Gastrocnemius medialis (tissue), 4 donors: ENCODE data around the gene SHB. TPM values are rescaled to one million over a fixed set of nuclear protein-coding genes. Genes with fewer than 3 reads are reported as not detected.
A peak's percentile ranks its signal among the peaks of the same experiment; 100 is the strongest.

Source experiments
- ATAC-seq, 2 donors: fragments of 150-250 bp; one replicate each; pipeline ENCODE4 v1.9.1; 2016
- DNase-seq, 2 donors: peaks; one replicate each; pipeline ENCODE4 v3.0.0-alpha.2; 2019
- H3K27ac ChIP-seq, 4 donors: fragments of 200-600 bp; sonication (generic); 1 replicate in 1 of 4; 2 replicates in 3 of 4; pipeline ENCODE4 v1.5.1; 2016 to 2018; ENCODE audit warnings: mild to moderate bottlenecking in 2 of 4, moderate library complexity in 1 of 4
- H3K27me3 ChIP-seq, 3 donors: fragments of 200-600 bp; sonication (generic) in 2 of 3; 1 replicate in 1 of 3; 2 replicates in 2 of 3; pipeline versions ENCODE4 v1.5.1 to v1.6.0; 2016 to 2019; ENCODE audit warnings: mild to moderate bottlenecking in 1 of 3, moderate library complexity in 1 of 3
- H3K36me3 ChIP-seq, 2 donors: fragments of 200-600 bp; sonication (generic) in 1 of 2; one replicate each; pipeline ENCODE4 v1.5.1; 2017 to 2018
- H3K4me1 ChIP-seq, 2 donors: fragments of 200-600 bp; sonication (generic) in 1 of 2; one replicate each; pipeline ENCODE4 v1.5.1; 2016 to 2017; ENCODE audit warnings: mild to moderate bottlenecking in 2 of 2
- H3K4me3 ChIP-seq, 4 donors: fragments of 200-600 bp; sonication (generic) in 3 of 4; 1 replicate in 1 of 4; 2 replicates in 3 of 4; pipeline ENCODE4 v1.5.1; 2016 to 2019; ENCODE audit warnings: mild to moderate bottlenecking in 2 of 4
- H3K9me3 ChIP-seq, 3 donors: fragments of 200-600 bp; sonication (generic) in 2 of 3; 1 replicate in 1 of 3; 2 replicates in 2 of 3; pipeline ENCODE4 v1.5.1; 2016 to 2019
- CTCF ChIP-seq, 5 experiments: fragments of 450-650 bp in 3 of 5; fragments of 200-600 bp in 2 of 5; sonication (generic) in 2 of 5; IDR thresholded peaks in 4 of 5; conservative IDR thresholded peaks in 1 of 5; 1 replicate in 4 of 5; 2 replicates in 1 of 5; pipeline ENCODE4 v1.5.1; 2016 to 2019; ENCODE audit warnings: antibody characterized with exemption in 5 of 5, mild to moderate bottlenecking in 3 of 5, moderate library complexity in 3 of 5
- POLR2A ChIP-seq, 2 donors: fragments of 450-650 bp; IDR thresholded peaks; one replicate each; pipeline ENCODE4 v1.6.1; 2017; ENCODE audit warnings: antibody characterized with exemption in 2 of 2, mild to moderate bottlenecking in 2 of 2, moderate library complexity in 2 of 2
- in situ Hi-C, 4 donors: fragments of 200-750 bp; cut with MboI; loops; one replicate each; pipeline versions ENCODE4 v1.15.0 to v1.8.0; 2017; ENCODE audit warnings: low sequenced_read_pairs in 4 of 4
- intact Hi-C: fragments of 100-400 bp; cut with DNase I; formaldehyde crosslinking; loops from one replicate; pipeline ENCODE4 v1.15.1; 2023; ENCODE audit warnings: low total_unique reads
- total RNA-seq, 4 donors: library from RNA; depleted of rRNA; stranded (reverse); fragments of >200 nt; gene quantifications; one replicate each; pipeline versions ENCODE4 v1.1.0 to v1.2.3, GENCODE V29; 2016

The SHB gene
- total RNA-seq, 4 donors from 2014 or later, result 1.2 to 6.1 (median 4.6) TPM

- H3K4me1 ChIP-seq, result peaks cover 8 to 10% of the 10 kb centered on the region in 2 donors
- in situ Hi-C loops, result no loop called here
- H3K36me3 ChIP-seq, result no peaks in the 10 kb centered on the region
- intact Hi-C loops, result no loop called here
- H3K27ac ChIP-seq, result no peak overlapping the region
- no peaks in the 10 kb centered on the region for H3K27me3 ChIP-seq
- TF ChIP-seq CTCF (IDR thresholded peaks at IDR 0.05 in 4 of 5, conservative IDR thresholded peaks at IDR 0.05 in 1 of 5) (no peak), POLR2A (IDR thresholded peaks at IDR 0.05) (no peak)
- no peak overlapping the region for H3K4me3 ChIP-seq
- ATAC-seq (no peak), DNase-seq (no peak)
- no peaks in the 10 kb centered on the region for H3K9me3 ChIP-seq
Measured at GRCh38 chr9:37941253-37941652, 127.8 kb downstream of the SHB start.

DNA sequence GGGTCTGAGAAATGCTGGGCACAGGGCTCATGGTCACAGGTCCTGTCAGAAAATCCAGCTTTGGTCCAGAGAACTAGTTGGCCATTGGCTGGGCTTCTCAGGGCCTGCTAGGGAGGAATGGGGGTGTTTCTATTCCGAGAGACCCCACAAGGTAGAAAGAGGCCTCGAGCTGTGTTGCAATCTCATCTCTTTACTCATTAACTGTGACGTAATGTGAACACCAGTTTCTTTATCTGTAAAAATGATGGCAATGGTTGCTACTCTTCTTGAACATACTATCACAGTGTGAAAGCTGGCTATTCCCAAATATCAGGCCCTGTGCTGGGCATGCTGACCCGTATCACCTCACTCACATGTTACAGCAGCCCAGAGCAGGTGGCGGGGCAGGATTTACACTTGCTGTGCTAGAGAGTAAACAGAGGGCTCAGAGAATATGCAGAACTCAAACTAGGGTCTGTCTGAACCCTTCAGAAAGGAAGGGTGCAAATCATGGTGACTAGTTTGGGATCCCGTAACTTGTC, 129.4 kb downstream of the SHB start:
- DNase-seq (no peak), ATAC-seq (no peak)
- Histone ChIP-seq H3K27ac (no peak overlapping the region), H3K9me3 (no peaks in the 10 kb centered on the region), H3K4me3 (no peak overlapping the region), H3K36me3 (no peaks in the 10 kb centered on the region), H3K27me3 (no peaks in the 10 kb centered on the region), H3K4me1 (peaks cover 8 to 10% of the 10 kb centered on the region in 2 donors)
- intact Hi-C loops (no loop called here), in situ Hi-C loops (no loop called here)
- no peak for TF ChIP-seq CTCF (IDR thresholded peaks at IDR 0.05 in 4 of 5, conservative IDR thresholded peaks at IDR 0.05 in 1 of 5)

- in situ Hi-C loops, result no loop called here
- ATAC-seq, result no peak
- H3K27ac ChIP-seq, result no peak overlapping the region
- no peaks in the 10 kb centered on the region for H3K36me3 ChIP-seq
- H3K4me1 ChIP-seq, result peaks cover 8 to 10% of the 10 kb centered on the region in 2 donors
- H3K27me3 ChIP-seq, result no peaks in the 10 kb centered on the region
- TF ChIP-seq CTCF (IDR thresholded peaks at IDR 0.05 in 4 of 5, conservative IDR thresholded peaks at IDR 0.05 in 1 of 5) (no peak), POLR2A (IDR thresholded peaks at IDR 0.05) (no peak)
- H3K4me3 ChIP-seq, result peak overlapping the region in 1 of 4 donors; percentile 11
- H3K9me3 ChIP-seq, result no peaks in the 10 kb centered on the region
- no peak for DNase-seq
- intact Hi-C loops, result no loop called here
Measured at GRCh38 chr9:37938121-37938891, 130.7 kb downstream of the SHB start.

DNA sequence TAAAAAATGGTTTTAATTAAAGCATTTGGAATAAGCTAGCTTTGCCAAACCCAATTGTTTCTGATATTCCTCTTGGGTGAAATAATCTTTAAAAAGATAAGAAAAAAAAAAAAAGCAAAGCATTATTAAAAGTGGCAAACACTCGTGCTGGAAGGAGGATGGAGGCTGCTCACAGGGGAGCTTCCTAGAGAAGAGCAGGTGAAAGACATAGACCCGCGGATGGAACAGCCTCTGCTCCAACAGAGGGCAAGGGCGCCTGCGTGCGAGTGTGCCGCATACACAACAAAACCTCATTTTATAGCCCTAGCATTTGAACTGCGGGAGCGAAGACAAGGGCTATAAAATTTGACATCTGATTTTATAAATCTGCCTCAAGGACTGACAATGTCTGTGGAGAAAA, 131.7 kb downstream of the SHB start:
- TF ChIP-seq CTCF (IDR thresholded peaks at IDR 0.05 in 4 of 5, conservative IDR thresholded peaks at IDR 0.05 in 1 of 5), result no peak
- no peak for TF ChIP-seq POLR2A (IDR thresholded peaks at IDR 0.05)
- Histone ChIP-seq H3K4me3 (no peak overlapping the region), H3K36me3 (no peaks in the 10 kb centered on the region), H3K27me3 (no peaks in the 10 kb centered on the region), H3K9me3 (no peaks in the 10 kb centered on the region), H3K27ac (no peak overlapping the region), H3K4me1 (peaks cover 8 to 10% of the 10 kb centered on the region in 2 donors)
- intact Hi-C loops, result no loop called here
- in situ Hi-C loops, result no loop called here
- ATAC-seq, result no peak
- no peak for DNase-seq
